GM21529 (cell line): ENCODE measurements around the gene NOC2L.

Experiments used
- ATAC-seq: cut with Tn5 transposase; IDR thresholded peaks from one replicate; pipeline ENCODE4 v1.9.1; 2021; ENCODE audit not compliant: unreplicated experiment

NOC2L gene

DNA sequence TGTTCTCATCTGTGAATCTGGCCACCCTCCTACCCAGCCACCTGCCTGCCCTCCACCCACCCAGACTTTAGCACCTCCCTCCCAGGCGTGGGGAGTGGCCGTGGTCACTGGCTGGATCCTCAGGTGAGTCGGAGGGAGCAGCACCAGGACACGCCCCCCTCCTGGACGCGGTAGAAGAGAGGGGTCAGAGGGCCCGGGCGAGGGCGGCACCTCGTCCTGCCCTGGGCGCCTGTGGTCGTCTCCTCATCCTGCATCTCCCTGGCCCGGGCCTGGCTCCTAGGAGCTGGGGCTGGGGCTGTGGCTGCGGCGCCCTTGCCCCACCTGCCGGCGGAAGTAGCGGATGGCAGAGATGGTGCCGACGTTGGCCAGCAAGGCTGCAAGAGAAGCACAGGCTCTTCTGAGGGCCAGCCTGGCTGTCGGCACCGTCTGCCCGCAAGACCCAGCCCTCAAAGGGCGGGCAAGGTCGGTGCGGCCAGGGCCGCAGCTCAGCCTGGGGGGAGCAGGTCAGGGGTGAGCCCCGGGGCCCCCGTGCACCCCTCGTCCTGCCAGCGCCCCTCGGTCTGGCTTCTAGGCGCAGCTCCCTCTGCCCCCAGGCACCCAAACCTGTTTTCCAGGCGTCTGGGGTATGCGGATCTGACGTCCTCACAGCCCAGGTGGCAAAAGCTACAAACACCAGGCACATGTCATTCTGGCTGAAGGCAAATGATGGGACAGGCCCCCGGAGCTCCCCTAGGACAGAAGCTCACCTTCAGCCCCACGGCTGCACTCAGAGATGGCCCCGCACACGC lies 17.0 kb upstream of the NOC2L start:
- ATAC-seq: no peak

DNA sequence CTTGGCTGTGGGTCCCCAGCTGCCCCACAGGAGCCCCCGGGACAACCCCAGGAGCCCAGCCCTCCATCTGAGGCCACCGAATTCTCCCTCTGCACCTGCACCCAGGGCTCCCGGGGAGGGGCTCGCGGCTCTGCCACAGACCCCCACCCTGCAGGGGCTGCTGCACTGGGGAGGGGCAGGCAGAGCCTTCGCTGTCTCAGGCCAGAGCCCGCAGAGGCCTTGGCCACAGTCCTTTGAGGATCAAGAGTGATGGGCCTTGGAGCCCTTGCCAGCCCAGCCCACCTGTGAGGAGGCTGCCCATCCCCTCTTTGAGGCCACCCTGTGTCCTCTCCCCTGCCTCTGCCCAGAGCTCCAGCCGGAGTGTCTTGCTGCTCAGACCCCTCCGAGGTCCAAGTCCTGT lies 16.3 kb upstream of the NOC2L start:
- no peak for ATAC-seq

DNA sequence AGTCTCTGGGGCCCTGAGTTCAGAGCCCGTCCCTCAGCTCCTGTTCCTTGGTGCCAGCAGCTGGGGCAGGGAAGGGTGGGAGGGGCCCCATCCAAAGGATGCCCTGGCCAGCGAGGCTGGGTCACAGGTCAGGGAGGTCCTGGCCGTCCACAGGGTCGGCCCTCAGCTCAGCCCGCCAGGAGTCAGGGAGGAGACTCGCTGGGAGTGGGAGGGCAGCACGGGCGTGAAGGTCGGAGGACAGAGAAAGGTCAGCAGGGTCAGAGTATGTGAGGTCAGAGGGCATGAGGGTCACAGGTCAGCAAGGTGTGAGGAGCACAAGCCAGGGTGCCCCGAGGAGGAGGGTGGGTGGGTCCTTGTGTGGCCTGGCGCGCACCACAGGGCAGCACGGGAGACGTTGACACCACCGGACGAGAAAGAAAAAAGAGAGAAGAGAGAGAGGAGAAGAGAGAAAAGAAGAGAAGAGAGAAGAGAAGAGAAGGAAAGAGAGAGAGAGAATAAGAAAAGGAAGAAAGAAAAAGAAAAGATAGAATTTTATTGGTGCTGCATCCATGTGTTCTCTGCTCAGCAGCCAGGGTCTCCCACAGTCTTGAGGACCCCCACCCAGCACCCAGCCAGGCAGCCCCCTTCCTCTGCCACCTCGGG lies 15.8 kb upstream of the NOC2L start:
- ATAC-seq: no peak

DNA sequence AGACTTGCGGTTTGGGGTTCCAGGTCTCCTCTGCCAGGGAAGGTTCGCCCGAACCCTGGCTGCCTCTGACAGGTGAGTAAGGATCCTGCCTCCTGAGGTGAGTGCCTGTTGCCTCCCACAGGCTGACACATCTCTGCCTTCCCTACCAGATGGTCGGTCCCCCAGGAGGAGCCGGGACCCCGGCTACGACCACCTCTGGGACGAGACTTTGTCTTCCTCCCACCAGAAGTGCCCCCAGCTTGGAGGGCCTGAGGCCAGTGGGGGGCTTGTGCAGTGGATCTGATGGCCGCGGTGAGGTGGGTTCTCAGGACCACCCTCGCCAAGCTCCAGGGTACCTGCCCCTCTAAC lies 15.2 kb upstream of the NOC2L start:
- ATAC-seq: no peak

DNA sequence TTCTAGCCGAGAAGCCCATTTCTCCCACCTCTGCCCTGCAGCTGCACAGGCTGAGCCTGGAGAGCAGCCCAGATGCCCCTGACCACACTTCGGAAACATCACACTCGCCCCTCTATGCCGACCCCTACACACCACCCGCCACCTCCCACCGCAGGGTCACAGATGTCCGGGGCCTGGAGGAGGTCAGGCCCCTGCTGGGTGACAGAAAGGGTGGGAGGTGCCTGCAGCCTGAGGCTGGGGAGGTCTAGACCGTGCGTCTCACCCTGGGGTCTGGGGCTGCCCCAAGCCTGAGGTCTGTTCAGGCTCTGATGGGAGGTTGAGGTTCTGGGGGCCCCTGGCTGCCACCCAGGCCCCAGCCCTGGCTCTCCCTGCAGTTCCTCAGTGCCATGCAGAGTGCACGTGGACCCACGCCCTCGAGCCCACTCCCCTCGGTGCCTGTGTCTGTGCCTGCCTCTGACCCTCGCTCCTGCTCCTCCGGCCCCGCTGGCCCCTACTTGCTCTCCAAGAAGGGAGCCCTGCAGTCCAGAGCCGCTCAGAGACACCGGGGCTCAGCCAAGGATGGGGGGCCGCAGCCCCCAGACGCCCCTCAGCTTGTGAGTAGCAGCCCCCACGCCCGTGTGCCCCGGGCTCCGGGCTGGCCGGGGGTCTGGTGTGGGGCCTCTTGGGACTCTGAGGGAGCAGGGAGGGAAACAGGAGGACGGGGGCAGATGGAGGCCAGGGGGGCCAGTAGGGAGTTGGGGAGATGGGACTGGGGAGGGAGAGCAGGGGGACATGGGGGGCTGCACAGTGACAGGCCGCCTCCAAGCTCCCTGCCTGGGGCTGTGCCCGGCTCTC lies 14.6 kb upstream of the NOC2L start:
- ATAC-seq: no peak

DNA sequence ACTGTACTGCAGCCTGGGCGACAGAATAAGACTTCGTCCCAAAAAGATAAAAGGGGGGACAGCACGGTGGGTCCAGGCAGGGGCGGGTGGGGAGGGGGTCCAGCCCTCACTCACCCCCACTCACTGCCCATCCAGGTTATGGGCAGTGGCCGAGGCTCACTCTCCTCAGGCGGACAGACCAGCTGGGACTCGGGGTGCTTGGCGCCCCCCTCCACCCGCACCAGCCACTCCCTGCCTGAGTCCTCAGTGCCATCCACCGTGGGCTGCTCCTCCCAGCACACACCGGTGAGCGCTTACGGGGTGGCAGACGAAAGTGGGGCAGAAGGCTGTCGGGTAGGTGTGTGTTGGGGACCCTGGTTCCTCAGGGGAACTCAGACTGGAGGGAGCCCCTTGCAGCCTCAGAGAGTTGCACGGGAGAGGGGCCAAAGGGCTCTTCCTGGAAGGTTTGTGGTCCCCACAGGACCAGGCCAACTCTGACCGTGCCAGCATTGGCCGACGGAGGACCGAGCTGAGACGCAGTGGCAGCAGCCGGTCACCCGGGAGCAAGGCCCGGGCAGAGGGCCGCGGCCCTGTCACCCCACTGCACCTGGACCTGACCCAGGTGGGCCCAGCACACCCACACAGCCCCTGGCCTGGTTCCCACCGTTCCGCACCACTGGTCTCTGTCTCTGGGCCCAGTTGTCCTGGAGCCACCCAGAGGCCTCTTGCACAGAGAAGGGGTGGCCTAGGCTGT lies 13.8 kb upstream of the NOC2L start:
- ATAC-seq: no peak

DNA sequence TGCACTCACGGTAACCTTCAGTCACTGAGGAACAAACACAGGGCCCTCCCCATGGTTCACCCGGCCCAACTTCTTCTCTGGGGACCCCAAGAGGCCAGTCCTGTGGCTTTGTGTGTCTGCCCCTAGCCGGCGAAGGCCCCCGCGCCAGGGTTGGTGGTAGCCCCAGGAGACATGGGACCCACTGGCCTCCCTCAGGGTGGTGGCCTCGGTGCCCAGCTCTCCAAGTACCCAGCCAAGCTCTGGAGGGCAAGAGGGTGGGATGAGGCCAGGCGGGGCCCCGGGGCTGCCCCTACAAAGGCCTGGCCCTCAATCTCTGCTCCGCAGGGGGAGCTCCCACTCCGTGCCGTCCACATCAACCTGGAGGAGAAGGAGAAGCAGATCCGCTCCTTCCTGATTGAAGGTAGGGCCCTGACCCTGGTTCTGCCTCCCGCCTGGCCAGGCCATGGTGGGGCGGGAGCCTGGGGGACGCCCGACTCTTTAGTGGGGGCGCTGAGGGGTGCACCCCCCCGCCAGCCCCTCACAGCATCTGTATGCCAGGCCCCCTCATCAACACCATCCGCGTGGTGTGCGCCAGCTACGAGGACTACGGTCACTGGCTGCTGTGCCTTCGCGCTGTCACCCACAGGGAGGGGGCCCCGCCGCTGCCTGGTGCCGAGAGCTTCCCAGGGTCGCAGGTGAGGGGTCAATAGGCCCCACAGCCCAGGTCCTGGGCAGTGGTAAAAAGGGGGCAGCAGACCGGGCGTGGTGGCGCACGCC lies 12.9 kb upstream of the NOC2L start:
- no peak for ATAC-seq

DNA sequence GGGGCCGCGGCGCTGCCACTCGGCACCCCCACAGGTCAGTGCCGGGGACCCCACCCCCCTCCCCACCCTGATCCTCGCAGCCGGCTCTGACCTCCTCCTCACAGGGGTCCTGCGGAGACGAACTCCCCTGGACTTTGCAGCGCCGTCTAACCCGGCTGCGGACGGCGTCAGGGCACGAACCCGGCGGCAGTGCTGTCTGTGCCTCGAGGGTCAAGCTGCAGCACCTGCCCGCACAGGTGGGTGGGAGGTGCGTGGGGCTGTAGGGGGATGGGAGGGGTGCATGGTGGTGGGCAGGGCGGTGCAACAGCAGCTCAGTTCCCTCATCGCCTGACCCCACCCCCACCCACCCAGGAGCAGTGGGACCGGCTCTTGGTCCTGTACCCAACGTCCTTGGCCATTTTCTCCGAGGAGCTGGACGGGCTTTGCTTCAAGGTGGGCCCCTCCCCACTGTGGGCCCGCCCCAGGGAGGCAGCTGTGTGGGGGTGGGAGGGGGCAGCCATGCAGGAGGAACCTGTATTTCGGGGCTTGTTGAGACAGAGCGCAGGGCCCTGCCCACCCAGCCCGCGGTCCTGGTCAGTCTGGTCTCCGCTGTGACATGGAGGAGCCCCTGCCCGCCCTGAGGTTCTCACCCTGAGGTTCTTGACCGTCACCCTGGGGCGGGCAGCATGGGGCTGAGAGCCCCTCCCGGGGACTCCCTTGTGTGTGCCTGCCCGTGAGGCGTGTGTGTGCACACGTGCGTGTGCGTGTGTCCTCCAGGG lies 12.1 kb upstream of the NOC2L start:
- ATAC-seq: no peak

DNA sequence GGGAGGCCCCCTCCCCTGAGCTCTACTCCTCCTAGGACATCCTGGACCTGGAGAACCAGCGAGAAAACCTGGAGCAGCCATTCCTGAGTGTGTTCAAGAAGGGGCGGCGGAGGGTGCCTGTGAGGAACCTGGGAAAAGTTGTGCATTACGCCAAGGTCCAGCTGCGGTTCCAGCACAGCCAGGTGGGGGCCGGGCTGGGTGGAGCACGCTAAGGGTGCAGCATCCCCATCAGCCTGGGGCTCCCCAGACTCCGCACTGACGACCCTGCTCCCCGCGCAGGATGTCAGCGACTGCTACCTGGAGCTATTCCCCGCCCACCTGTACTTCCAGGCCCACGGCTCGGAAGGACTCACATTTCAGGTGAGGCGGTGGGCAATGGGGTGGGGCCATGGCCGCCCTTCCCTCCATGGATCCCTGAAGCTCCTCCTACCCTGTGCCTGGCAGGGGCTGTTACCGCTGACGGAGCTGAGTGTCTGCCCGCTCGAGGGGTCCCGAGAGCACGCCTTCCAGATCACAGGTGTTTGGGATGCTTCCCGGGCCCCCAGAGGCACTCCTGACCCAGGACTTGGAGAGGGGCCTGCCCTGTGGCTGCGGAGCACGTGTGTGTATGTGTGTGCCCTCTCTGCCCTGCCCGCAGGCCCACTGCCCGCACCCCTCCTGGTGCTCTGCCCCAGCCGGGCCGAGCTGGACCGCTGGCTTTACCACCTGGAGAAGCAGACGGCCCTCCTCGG lies 11.4 kb upstream of the NOC2L start:
- no peak for ATAC-seq

DNA sequence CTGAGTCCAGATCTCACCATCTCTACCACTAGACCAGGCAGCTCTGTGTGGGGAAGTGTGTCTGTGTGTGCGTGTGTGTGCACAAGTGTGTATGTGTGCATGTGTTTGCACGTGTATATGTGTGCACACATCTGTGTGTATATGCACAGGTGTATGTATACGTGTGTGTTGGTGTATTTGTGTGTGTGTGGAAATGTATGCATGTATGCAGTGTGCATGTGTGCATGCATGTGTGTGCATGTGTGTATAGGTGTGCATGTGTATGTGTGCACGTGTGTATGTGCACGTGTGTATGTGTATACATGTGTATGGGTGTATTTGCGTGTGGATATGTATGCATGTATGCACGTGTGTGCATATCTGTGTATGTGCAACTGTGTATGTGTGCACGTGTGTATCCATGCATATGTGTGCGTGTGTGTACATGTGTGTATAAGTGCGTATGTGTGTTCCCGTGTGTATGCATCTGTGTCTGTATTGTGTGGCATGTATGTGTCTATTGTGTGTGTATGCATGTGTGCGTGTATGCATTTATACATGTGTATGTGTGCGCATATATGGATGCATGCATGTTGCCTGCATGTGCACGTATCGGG lies 10.3 kb upstream of the NOC2L start:
- no peak for ATAC-seq

DNA sequence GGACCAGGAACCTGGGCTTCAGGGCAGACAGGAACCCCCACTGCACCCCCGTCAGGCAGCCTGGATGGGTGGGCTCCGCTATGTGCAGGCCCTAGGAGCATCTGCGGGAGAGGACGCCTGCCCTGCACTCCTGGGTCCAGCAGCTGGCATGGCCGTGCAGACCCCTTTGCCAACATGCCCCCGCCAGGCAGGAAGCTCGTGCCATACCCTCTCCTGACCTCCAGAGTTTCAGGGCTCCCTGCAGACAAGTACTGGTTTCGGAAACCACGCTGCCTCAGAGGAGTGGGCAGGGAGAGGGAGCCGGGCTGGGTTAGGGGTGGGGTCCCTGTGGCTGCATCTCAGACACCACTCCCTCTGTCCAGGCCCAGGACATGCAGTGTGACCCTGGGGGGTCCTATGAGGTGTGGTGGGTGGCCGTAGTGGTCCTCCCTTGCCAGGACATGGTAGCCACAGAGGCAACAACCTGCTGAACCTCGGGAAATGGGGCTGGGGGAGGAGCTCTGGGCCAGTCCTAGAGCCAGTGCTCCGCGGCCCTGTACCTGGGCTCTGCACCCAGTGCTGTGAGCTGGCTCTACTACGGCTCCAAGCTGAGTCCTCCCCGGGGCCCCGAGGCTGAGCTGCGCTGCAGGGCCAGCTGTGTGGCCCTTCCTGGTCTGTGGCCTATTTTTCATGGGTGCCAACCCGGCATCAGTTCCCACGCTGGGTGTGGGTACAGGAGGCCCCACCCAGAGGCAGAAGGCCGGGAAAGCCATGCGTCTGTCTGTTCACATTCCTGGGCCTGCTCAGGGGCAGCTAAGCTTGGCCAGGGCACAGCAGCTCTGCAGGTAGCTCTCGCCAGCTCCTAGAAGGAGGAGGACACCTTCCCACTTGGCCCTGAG lies 8.6 kb upstream of the NOC2L start:
- no peak for ATAC-seq

DNA sequence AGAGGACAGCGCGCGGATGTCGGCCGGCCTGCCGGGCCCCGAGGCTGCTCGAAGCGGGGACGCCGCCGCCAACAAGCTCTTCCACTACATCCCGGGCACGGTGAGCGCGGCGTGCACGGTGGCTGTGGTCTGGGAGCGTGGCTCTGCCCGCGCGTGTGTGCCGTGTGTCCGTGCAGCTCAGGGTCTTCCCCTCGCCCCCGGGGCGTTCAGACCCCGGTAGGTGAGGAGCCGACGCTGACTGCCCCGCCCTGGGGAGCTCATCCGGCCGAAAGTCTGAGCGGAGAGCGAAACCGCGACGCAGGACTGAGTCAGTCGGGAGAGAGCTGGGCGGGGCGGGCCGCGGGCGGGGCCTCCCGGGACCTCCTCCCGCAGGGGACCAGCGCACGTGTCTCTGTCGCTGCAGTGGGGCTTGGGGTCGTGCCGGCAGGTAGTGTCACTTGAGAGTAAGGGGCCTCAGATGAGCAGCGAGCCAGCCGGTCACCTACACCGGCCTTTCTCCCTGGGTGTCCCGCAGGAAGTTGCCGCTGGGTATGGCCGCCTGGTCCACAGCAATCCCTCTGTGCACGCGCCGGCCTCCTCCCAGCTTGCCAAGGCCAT lies 7.7 kb upstream of the NOC2L start:
- ATAC-seq: peak; percentile 82

DNA sequence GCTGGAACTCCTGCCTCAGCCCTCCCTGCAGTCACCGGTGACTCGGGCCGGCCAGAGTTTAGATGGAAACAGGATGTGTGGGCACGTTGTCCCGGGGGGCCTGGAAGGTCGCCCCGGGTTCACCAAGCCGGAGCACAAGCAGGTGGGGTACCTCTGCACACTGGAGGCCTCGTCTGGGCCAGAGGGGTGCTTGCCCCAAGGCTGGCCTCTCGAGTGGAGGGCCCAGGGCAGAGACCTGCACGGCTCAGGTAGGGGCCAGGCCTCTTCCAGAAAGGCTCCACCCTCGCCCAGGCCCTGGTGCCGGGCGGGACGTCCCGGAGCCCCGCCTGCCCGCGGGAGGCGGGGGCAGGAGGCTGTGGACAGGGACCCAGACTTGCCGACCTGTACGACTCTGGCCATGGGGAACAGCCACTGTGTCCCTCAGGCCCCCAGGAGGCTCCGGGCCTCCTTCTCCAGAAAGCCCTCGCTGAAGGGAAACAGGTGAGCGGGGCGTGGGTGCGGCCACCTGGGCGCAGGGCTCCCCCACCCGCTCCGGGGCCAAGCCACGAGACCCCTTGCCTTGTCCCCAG lies 7.2 kb upstream of the NOC2L start, which contains the start of gene PLEKHN1:
PLEKHN1 (plus strand) TSS at position 348 of the 569 bp plus-strand sequence; CDS start at position 398, 50 bp downstream.
- peak; percentile 29 for ATAC-seq

DNA sequence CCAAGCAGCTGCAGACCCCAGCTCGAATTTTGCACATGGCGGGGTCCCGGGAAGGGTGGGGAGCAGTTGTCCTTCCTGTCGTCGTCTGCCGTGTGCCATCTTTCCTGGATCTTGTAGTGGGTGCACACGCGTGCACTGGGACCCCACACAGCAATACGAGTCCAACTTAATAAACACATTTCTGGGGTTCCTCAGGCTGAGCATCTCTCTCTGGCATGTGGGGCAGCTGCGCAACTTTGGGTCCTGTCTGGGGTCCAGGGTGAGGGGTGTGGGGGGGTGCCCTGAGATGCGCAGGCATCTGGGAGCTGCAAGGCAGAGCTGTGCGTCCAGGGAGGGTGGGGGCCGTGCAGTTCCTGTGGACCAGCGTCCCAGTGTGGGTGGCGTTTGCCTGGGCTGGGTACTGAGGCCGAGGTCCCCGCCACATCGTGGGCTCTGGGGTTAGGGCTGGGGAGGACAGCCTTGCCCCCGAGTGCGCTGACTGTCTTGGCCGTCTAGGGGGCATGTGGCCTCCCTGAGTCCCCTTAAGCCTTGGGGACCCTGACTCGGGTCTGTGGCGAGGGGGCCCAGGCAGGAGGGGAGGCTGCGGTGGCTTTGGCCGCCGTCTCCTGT lies 6.6 kb upstream of the NOC2L start:
- no peak for ATAC-seq

DNA sequence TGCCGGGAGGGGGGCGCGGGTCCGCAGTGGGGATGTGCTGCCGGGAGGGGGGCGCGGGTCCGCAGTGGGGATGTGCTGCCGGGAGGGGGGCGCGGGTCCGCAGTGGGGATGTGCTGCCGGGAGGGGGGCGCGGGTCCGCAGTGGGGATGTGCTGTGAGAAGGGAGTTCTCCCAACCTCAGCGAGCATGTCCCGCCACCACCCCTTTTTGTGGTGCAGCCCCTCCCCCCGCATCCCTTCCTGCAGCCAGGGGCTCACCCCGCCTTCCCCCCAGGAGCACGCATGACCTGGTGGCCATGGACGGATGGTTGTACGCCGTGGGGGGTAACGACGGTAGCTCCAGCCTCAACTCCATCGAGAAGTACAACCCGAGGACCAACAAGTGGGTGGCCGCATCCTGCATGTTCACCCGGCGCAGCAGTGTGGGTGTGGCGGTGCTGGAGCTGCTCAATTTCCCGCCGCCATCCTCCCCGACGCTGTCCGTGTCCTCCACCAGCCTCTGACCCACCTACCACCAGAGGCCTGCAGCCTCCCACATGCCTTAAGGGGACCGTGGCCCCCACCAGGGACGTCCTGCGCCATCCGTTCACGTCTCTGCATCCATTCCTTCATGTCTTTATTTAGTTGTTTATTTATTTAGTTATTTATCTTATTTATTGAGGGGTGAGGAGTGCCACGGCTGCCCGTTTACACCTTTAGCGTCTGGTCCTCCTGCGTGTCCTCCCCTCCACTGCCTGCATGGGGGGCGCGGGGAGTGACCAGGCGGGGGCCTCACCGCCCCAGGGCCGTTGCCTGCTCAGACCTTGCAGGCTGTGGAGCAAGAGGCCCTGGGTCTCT lies 5.9 kb upstream of the NOC2L start:
- ATAC-seq: no peak
